H9 (cell line): Measurements from ENCODE around the gene NPHS1. TPM values are rescaled to one million over a fixed set of nuclear protein-coding genes. Genes with fewer than 3 reads are reported as not detected.

ENCODE experiments used
- DNase-seq: peaks from one replicate; pipeline ENCODE4 v3.0.0-alpha.2; 2017
- H2AFZ ChIP-seq: one replicate; pipeline ENCODE4 v1.6.1; 2013; ENCODE audit warnings: mild to moderate bottlenecking, low read length, control low read depth, moderate library complexity
- H2AK5ac ChIP-seq: 2 replicates; pipeline ENCODE4 v1.6.1; 2013; ENCODE audit warnings: low read length, control low read depth, mixed read lengths; ENCODE audit not compliant: insufficient read length
- H2BK120ac ChIP-seq: one replicate; pipeline ENCODE4 v1.6.1; 2013; ENCODE audit warnings: low read depth, mild to moderate bottlenecking, low read length, control low read depth, inconsistent platforms; ENCODE audit not compliant: poor library complexity, severe bottlenecking
- H2BK12ac ChIP-seq: 2 replicates; pipeline ENCODE4 v1.6.1; 2013; ENCODE audit warnings: low read length, control low read depth, mixed read lengths, low read depth; ENCODE audit not compliant: insufficient read length
- H2BK15ac ChIP-seq: 2 replicates; pipeline ENCODE4 v1.6.1; 2013; ENCODE audit warnings: low read depth, low read length, control low read depth
- H2BK20ac ChIP-seq: one replicate; pipeline ENCODE4 v1.6.1; 2013; ENCODE audit warnings: low read depth, mild to moderate bottlenecking, low read length, control low read depth, inconsistent platforms; ENCODE audit not compliant: poor library complexity, severe bottlenecking
- H2BK5ac ChIP-seq: 2 replicates; pipeline ENCODE4 v1.6.1; 2013; ENCODE audit warnings: low read length, control low read depth, mixed read lengths; ENCODE audit not compliant: insufficient read length
- H3K14ac ChIP-seq: 2 replicates; pipeline ENCODE4 v1.6.1; 2013; ENCODE audit warnings: low read length, control low read depth; ENCODE audit not compliant: insufficient read depth
- H3K18ac ChIP-seq: 2 replicates; pipeline ENCODE4 v1.6.1; 2013; ENCODE audit warnings: low read depth, mild to moderate bottlenecking, mixed read lengths, low read length, control low read depth; ENCODE audit not compliant: insufficient read length
- H3K23ac ChIP-seq: 2 replicates; pipeline ENCODE4 v1.6.1; 2013; ENCODE audit warnings: low read length, control low read depth, mixed read lengths, low read depth; ENCODE audit not compliant: insufficient read length
- H3K23me2 ChIP-seq: 2 replicates; pipeline ENCODE4 v1.6.1; 2013; ENCODE audit warnings: low read depth, mild to moderate bottlenecking, mixed read lengths, low read length, control low read depth; ENCODE audit not compliant: insufficient read length, poor library complexity, severe bottlenecking
- H3K27ac ChIP-seq: 2 replicates; pipeline ENCODE4 v1.5.1; 2013; ENCODE audit warnings: low read length, control low read depth, mixed read lengths, low read depth; ENCODE audit not compliant: insufficient read length
- H3K27me3 ChIP-seq: 2 replicates; pipeline ENCODE4 v1.6.1; 2013; ENCODE audit warnings: low read length, control low read depth, inconsistent platforms; ENCODE audit not compliant: insufficient read depth
- H3K4ac ChIP-seq: 2 replicates; pipeline ENCODE4 v1.6.1; 2013; ENCODE audit warnings: low read depth, mild to moderate bottlenecking, control low read depth, inconsistent platforms, low read length, moderate library complexity
- H3K4me1 ChIP-seq: 2 replicates; pipeline ENCODE4 v1.6.1; 2013; ENCODE audit warnings: low read length, control low read depth, inconsistent platforms; ENCODE audit not compliant: insufficient read depth
- H3K4me2 ChIP-seq: 2 replicates; pipeline ENCODE4 v1.6.1; 2013; ENCODE audit warnings: low read length, control low read depth, mixed read lengths; ENCODE audit not compliant: insufficient read length, insufficient read depth
- H3K56ac ChIP-seq: 2 replicates; pipeline ENCODE4 v1.6.1; 2013; ENCODE audit warnings: low read depth, mild to moderate bottlenecking, mixed read lengths, low read length, control low read depth; ENCODE audit not compliant: insufficient read length
- H3K79me1 ChIP-seq: 2 replicates; pipeline ENCODE4 v1.6.1; 2013; ENCODE audit warnings: low read depth, mild to moderate bottlenecking, moderate library complexity, low read length, control low read depth, inconsistent platforms; ENCODE audit not compliant: insufficient read depth, poor library complexity, severe bottlenecking
- H3K79me2 ChIP-seq: 2 replicates; pipeline ENCODE4 v1.6.1; 2013; ENCODE audit warnings: low read length, control low read depth, inconsistent platforms; ENCODE audit not compliant: insufficient read depth
- H3K9ac ChIP-seq: 2 replicates; pipeline ENCODE4 v1.6.1; 2013; ENCODE audit warnings: low read length, control low read depth, mixed read lengths; ENCODE audit not compliant: insufficient read length; ENCODE audit errors: extremely low read depth
- H3K9me3 ChIP-seq: one replicate; pipeline ENCODE4 v1.6.1; 2013; ENCODE audit warnings: low read depth, low read length, inconsistent platforms; ENCODE audit not compliant: control insufficient read depth
- H3T11ph ChIP-seq: one replicate; pipeline ENCODE4 v1.6.1; 2013; ENCODE audit warnings: mild to moderate bottlenecking, low read length, control low read depth, inconsistent platforms
- H4K20me1 ChIP-seq: one replicate; pipeline ENCODE4 v1.6.1; 2013; ENCODE audit not compliant: control insufficient read depth, insufficient read length, insufficient read depth
- H4K5ac ChIP-seq: 2 replicates; pipeline ENCODE4 v1.6.1; 2013; ENCODE audit warnings: low read depth, mild to moderate bottlenecking, mixed read lengths, low read length, control low read depth; ENCODE audit not compliant: insufficient read length
- H4K8ac ChIP-seq: replicated peaks from 2 replicates; pipeline ENCODE4 v1.6.1; 2013; ENCODE audit warnings: low read length, control low read depth, mixed read lengths, low read depth; ENCODE audit not compliant: insufficient read length
- H4K91ac ChIP-seq: 2 replicates; pipeline ENCODE4 v1.6.1; 2013; ENCODE audit warnings: low read depth, mild to moderate bottlenecking, moderate library complexity, mixed read lengths, low read length, control low read depth; ENCODE audit not compliant: insufficient read length
- H3K27ac Mint-ChIP-seq, 3 experiments: 2 replicates in 2 of 3; 3 replicates in 1 of 3; pipeline ENCODE4 v1.8.0; 2020 to 2021; ENCODE audit warnings: mixed read lengths in 3 of 3, mild to moderate bottlenecking in 1 of 3, moderate library complexity in 1 of 3
- H3K27me3 Mint-ChIP-seq: 2 replicates; pipeline ENCODE4 v1.8.0; 2021; ENCODE audit warnings: low read depth, mild to moderate bottlenecking, moderate library complexity, mixed read lengths
- H3K36me3 Mint-ChIP-seq, 3 experiments: 2 replicates in 2 of 3; 3 replicates in 1 of 3; pipeline ENCODE4 v1.8.0; 2020 to 2021; ENCODE audit warnings: low read depth in 3 of 3, mixed read lengths in 3 of 3; ENCODE audit not compliant: insufficient read depth in 1 of 3
- H3K4me1 Mint-ChIP-seq, 2 experiments: 2 replicates each; pipeline ENCODE4 v1.8.0; 2020; ENCODE audit warnings: mixed read lengths in 2 of 2
- H3K4me3 Mint-ChIP-seq, 2 experiments: 2 replicates in 1 of 2; 3 replicates in 1 of 2; pipeline ENCODE4 v1.8.0; 2020 to 2021; ENCODE audit warnings: mild to moderate bottlenecking in 2 of 2, mixed read lengths in 2 of 2, moderate library complexity in 1 of 2
- H3K9me3 Mint-ChIP-seq, 2 experiments: 2 replicates in 1 of 2; 3 replicates in 1 of 2; pipeline ENCODE4 v1.8.0; 2020; ENCODE audit warnings: mild to moderate bottlenecking in 2 of 2, mixed read lengths in 2 of 2, moderate library complexity in 1 of 2
- CTCF ChIP-seq: fragments of 200-600 bp; sonication (generic); conservative IDR thresholded peaks from 3 replicates; pipeline ENCODE4 v1.8.0; 2021; ENCODE audit warnings: antibody characterized with exemption, mild to moderate bottlenecking
- WGBS: extraction: QIAGEN DNeasy Blood & Tissue Kit; methylation state at CpG from one replicate; pipeline ENCODE4 v1.1.7; 2013; ENCODE audit warnings: missing lambda C conversion rate, low lambda C conversion rate, mixed read lengths; ENCODE audit not compliant: insufficient read length; ENCODE audit errors: extremely low coverage; 5-methylcytosine and 5-hydroxymethylcytosine counted together
- total RNA-seq: library from RNA; stranded (reverse); gene quantifications from 2 replicates; pipeline ENCODE4 v1.2.1, GENCODE V29; 2021

NPHS1 gene
- total RNA-seq, 1 experiment from 2014 or later = 0.83 TPM

- Mint-ChIP-seq H3K36me3 (peaks cover 2 to 10% (median 5%) of the 10 kb centered on the region in 3 experiments; a peak in 6 of 7 replicates), H3K9me3 (no peaks in the 10 kb centered on the region; a peak in 2 of 5 replicates), H3K27ac (no peak overlapping the region), H3K27me3 (peaks cover 14% of the 10 kb centered on the region), H3K4me3 (peak overlapping the region in 1 of 2 experiments; percentile 16; a peak in 1 of 5 replicates), H3K4me1 (peaks cover 14 to 35% of the 10 kb centered on the region in 2 experiments)
- no peak overlapping the region for H2BK20ac ChIP-seq
- H4K20me1 ChIP-seq = no peaks in the 10 kb centered on the region
- H4K8ac ChIP-seq = no peak overlapping the region
- H3K14ac ChIP-seq = no peak overlapping the region
- TF ChIP-seq CTCF = no peak
- H3K56ac ChIP-seq = no peak overlapping the region
- no peaks in the 10 kb centered on the region for H3K9me3 ChIP-seq
- H2AFZ ChIP-seq = no peak overlapping the region
- no peak overlapping the region for H2BK15ac ChIP-seq
- H3K4me1 ChIP-seq = peaks cover 8% of the 10 kb centered on the region; the same call in 1 of the 2 replicates
- no peak overlapping the region for H3K4me2 ChIP-seq
- peaks cover 14% of the 10 kb centered on the region for H3K23me2 ChIP-seq
- no peak for DNase-seq
- no peak overlapping the region for H2BK120ac ChIP-seq
- no peak overlapping the region for H3T11ph ChIP-seq
- H3K18ac ChIP-seq = no peak overlapping the region
- H3K23ac ChIP-seq = no peak overlapping the region
- H4K91ac ChIP-seq = no peak overlapping the region
- H3K27ac ChIP-seq = no peak overlapping the region
- H3K79me1 ChIP-seq = no peaks in the 10 kb centered on the region
- H4K5ac ChIP-seq = no peak overlapping the region
- H3K4ac ChIP-seq = no peak overlapping the region
- WGBS = no CpG with 5 or more reads among the region's 5 CpGs
- H3K79me2 ChIP-seq = no peaks in the 10 kb centered on the region
- H2AK5ac ChIP-seq = no peak overlapping the region
- H2BK5ac ChIP-seq = no peak overlapping the region
- H2BK12ac ChIP-seq = no peak overlapping the region
- peaks cover 5% of the 10 kb centered on the region; the same call in 1 of the 2 replicates for H3K27me3 ChIP-seq
- H3K9ac ChIP-seq = no peak overlapping the region
These were observed 19.9 kb upstream of the NPHS1 start for GRCh38 chr19:35872180-35872579.
